GM10248 (cell line): ENCODE results near the gene SYCN.

Experiments used
- CTCF ChIA-PET: fragments of 300-600 bp; sonication (Branson Sonifier 250); formaldehyde crosslinking; extraction: SDS; loops from one replicate; lab custom pipeline; 2021; ENCODE audit warnings: antibody characterized with exemption; lab: Yijun Ruan, JAX
- POLR2A ChIA-PET: fragments of 350-650 bp; sonication (Branson Sonifier 250); formaldehyde crosslinking; extraction: SDS; loops from one replicate; lab custom pipeline; 2020; ENCODE audit warnings: antibody characterized with exemption; lab: Yijun Ruan, JAX
- DNase-seq: peaks from one replicate; pipeline ENCODE4 v3.0.0; 2012; ENCODE audit errors: extremely low spot score
- TF ChIP-seq, protein P1 (sequence below): IDR thresholded peaks from 2 replicates; pipeline ENCODE4 v1.5.1; 2012; ENCODE audit warnings: mild to moderate bottlenecking, low read depth; ENCODE audit errors: extremely low read depth, missing control alignments, control extremely low read depth

Gene SYCN

DNA sequence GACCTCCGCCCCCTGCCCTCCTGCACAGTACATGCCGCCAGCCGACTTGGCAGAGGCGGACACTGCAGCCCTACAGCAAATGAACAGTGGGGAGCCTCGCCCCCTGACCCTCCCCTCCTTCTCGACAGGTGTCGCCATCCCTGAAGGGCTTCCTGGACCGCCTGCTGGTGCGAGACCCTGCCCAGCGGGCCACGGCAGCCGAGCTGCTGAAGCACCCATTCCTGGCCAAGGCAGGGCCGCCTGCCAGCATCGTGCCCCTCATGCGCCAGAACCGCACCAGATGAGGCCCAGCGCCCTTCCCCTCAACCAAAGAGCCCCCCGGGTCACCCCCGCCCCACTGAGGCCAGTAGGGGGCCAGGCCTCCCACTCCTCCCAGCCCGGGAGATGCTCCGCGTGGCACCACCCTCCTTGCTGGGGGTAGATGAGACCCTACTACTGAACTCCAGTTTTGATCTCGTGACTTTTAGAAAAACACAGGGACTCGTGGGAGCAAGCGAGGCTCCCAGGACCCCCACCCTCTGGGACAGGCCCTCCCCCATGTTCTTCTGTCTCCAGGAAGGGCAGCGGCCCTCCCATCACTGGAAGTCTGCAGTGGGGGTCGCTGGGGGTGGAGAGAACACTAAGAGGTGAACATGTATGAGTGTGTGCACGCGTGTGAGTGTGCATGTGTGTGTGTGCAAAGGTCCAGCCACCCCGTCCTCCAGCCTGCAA is 25.6 kb downstream of the SYCN start:
- POLR2A ChIA-PET = no interaction called here
- CTCF ChIA-PET = interaction anchor here (1.1 kb wide), 1 partner anchor 8 kb away, joined by 3 read pairs; no protein-coding TSS in a partner anchor
- no peak for DNase-seq

DNA sequence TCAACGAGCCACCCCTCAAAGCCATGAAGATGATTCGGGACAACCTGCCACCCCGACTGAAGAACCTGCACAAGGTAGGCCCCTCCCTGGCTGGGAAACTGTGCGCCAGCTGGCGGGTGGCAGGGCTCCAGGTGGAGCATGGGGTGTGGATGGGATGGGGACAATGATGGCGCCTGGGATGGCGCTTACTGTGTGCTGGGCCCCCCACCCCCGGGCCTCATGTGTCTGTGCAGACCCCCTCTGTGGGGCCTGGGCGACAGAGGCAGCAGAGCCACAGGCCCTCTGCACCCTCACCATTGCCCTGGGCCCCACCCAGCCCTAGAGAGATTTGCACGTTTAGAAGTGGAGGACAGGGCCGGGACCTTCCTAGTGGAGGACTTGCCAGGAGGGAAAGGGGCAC is 26.3 kb downstream of the SYCN start:
- DNase-seq = no peak
- TF ChIP-seq, protein P1, sequence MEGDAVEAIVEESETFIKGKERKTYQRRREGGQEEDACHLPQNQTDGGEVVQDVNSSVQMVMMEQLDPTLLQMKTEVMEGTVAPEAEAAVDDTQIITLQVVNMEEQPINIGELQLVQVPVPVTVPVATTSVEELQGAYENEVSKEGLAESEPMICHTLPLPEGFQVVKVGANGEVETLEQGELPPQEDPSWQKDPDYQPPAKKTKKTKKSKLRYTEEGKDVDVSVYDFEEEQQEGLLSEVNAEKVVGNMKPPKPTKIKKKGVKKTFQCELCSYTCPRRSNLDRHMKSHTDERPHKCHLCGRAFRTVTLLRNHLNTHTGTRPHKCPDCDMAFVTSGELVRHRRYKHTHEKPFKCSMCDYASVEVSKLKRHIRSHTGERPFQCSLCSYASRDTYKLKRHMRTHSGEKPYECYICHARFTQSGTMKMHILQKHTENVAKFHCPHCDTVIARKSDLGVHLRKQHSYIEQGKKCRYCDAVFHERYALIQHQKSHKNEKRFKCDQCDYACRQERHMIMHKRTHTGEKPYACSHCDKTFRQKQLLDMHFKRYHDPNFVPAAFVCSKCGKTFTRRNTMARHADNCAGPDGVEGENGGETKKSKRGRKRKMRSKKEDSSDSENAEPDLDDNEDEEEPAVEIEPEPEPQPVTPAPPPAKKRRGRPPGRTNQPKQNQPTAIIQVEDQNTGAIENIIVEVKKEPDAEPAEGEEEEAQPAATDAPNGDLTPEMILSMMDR = no peak
- CTCF ChIA-PET = interaction anchor here (1.1 kb wide), 1 partner anchor 9 kb away, joined by 3 read pairs; no protein-coding TSS in a partner anchor
- POLR2A ChIA-PET = no interaction called here

More for the DNA sequence above, 25.6 kb downstream of the SYCN start:
- TF ChIP-seq, protein P1 = no peak

- TF ChIP-seq, protein P1 = no peak
- POLR2A ChIA-PET = no interaction called here
- no peak for DNase-seq
- CTCF ChIA-PET = interaction anchor here (1.1 kb wide), 1 partner anchor 10 kb away, joined by 3 read pairs; no protein-coding TSS in a partner anchor
Observed at GRCh38 chr19:39177110-39177699, 26.9 kb downstream of the SYCN start.

- TF ChIP-seq, protein P1 = no peak
- POLR2A ChIA-PET = no interaction called here
- CTCF ChIA-PET = interaction anchor here (0.9 to 2.0 kb wide), 3 partner anchors 12 to 30 kb away, joined by 3 to 10 read pairs (median 3); no protein-coding TSS in a partner anchor
- no peak for DNase-seq
Observed at GRCh38 chr19:39175564-39175963, 28.5 kb downstream of the SYCN start.

DNA sequence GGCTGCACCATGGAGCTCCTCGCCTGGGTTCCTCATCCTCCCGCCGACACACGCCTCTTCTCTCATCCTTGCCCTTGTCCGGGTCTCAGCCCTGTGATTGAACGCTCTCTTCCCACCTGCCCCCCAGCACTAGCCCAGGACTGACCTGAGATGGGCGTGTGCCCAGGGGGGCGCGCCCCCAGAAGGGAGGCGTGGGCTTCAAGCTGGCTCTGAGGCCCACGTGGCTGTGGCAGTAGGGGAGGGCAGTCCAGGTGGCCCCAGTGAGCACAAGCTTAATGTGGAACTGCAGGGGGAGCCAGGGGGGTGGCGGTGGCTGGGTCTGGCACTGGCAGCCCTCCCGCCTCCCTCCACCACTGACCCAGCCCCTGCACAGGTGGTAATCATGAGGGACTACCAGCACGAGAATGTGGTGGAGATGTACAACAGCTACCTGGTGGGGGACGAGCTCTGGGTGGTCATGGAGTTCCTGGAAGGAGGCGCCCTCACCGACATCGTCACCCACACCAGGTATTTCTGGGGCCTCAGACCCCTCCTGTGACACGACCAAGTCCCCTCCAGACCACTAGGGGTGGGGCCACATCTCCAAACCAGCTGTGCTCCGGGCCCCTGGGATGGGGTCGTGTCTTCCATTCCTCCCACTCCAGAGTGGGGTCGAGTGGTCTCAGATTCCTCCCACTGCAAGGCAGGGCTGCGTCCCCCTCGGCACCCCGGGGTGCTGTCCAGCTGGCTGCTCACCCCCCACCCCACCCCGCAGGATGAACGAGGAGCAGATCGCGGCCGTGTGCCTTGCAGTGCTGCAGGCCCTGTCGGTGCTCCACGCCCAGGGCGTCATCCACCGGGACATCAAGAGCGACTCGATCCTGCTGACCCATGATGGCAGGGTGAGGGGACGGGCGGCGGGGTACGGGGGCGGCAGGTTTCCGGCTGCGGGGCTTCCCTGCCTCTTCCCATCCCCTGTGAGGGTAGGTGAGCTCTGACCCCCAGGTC is 29.2 kb downstream of the SYCN start:
- POLR2A ChIA-PET = no interaction called here
- TF ChIP-seq, protein P1 = no peak
- CTCF ChIA-PET = interaction anchor here (1.3 to 2.0 kb wide), 2 partner anchors 13 to 21 kb away, joined by 3 to 10 read pairs; no protein-coding TSS in a partner anchor
- DNase-seq = no peak
